Activated CD8-positive, alpha-beta memory T cell treated with anti-CD3 and anti-CD28 coated beads, Interleukin-2, amount 50 U/mL, for 4 hours (primary cell): ENCODE results near the gene TMEM163.

ENCODE experiments used
- DNase-seq: peaks from one replicate; pipeline ENCODE4 v3.0.0-alpha.2; 2020

TMEM163 gene

GRCh38 chr2:134452042-134452733 lies 266.6 kb downstream of the TMEM163 start:
- no peak for DNase-seq

GRCh38 chr2:134451347-134451630 lies 267.5 kb downstream of the TMEM163 start:
- no peak for DNase-seq

DNA sequence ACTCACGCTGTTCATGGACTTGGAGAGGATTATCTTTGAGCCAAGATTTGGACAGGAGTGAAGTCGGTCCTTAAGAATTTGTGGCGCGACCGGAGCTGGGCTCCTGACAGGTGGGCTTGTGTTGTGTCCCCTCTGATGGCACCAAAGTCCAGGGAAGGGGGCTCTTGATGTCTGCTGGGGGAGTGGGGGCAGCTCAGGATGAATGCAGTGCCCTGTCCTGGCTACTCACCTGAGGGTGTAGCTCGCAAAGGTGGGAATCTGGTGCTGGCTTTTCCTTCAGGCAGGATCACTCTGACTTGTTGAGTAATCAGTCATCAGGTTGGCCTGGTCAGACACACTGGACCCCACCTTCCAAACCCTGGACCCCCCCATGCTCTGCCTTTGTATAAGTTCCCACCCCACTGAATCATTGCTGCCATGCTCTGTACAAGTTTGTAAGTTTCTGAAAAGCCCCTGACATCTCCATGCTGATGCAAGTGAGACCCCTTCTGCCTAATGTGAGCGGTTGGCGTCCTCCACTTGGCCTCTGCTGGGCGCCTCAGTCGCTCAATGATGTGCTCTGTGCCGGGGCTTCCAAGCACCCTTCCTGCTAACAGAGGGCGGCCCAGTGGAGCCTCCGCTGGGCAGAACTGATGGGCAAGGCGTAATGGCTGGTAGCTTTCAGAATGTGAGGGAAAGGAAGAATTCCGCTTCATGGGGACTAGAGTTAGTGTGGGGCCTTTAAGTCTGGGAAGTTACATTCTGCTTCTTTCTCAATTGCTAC lies 268.9 kb downstream of the TMEM163 start:
- no peak for DNase-seq

DNA sequence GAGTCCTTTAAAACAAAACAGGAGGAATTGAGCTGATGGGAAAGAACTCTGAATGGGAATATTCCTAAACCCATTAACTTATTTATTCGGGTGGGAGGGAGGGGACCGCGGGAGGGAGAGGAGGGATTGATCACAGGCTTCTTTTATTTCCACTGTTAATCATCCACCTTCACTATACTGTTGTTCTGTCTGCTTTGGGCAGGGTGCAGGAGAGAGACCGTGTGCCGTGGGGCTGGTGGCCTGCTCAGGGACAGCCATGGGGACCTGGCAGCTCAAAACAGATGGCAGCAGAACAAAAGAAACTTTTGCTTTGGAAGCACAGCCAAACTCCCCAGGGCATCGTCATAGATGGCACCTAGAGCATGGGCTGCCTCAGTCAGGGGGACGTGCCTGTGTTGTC lies 269.6 kb downstream of the TMEM163 start:
- no peak for DNase-seq

- no peak for DNase-seq
Observed at GRCh38 chr2:134448650-134449049, 270.1 kb downstream of the TMEM163 start.

DNA sequence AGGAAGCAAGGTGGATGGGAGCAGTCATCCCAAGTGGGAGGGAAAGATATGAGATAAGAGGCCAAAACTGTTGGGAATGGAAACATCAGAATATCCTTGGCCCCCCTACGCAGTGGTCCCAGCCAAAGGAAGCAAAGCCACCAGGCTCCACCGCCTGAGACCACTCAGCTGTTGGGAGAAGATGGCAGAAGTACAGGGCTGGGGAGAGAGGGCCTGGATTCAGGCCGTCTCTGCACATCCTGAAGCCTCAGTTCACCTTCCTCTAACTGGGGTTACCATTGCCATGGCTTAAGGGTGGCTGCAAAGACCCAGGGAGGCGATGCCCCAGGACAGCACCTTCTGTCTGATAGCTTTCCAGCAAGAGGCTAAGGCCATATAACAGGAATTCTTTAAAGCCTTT lies 271.1 kb downstream of the TMEM163 start:
- no peak for DNase-seq

DNA sequence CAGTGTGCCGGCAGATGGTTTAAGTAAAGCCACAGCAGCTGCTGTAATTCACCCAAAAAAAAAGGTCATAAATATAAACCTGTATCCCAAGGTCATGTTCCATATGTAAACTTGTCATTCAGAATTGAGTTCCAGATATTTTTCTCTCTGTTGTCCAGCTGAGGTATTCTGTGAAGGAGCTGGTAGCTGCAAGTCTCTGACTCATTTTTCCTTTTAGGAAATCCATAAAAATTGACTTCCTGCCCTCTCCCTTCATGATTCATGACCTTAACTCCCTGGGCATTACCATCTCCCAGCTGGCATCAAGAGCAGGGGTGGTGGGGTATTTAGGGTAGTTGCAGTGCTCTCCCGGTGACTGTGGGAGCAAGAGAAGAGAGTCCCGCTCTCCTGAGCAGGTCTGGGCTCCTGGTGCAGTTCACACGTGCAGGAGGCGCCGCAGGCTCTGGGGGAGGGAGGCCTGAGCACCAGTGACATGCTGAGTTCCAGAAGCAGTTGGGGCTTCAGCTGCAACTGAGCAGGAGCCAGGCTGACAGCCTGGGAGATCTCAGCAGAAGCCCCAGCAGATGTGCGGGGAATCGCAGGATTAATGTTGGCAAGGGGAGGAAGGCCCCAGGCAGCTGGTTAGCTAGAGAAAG lies 272.3 kb downstream of the TMEM163 start:
- no peak for DNase-seq

GRCh38 chr2:134445985-134446382 lies 272.8 kb downstream of the TMEM163 start:
- DNase-seq, result no peak

GRCh38 chr2:134445116-134445515 lies 273.7 kb downstream of the TMEM163 start:
- no peak for DNase-seq

DNA sequence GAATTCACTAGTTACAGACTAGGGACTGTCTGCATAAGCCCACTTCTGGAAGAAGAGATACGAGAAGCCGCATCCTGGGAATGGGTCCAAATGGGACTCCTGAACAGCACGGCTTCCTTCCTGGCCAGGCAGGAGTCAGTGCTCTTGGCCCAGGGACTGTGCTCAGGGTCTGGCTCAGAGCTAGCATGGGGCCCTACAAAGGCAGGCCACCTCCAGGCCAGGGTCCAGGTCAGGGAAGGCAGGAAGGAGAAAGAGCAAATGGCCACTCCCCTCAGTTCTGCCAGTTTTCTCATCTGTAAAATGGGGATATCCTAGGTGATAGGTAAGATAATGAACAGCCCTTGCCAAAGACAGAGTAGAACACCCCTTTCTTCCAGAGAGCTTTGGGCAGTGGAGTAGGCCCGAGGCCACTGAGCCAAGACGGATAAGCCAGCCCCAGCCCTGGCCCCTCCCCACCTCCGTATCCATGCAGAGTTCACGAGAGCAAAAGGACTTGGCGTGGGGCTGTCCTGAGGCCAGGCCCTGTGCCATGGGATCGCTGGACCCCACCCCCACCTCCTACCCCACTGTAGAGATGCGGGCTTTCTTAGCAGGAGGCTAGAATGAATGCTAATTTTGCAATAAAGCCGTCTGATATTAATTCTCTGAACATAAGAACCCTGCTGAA lies 274.9 kb downstream of the TMEM163 start:
- no peak for DNase-seq

- no peak for DNase-seq
Observed at GRCh38 chr2:134441153-134441863, 277.5 kb downstream of the TMEM163 start.

GRCh38 chr2:134440336-134440909 lies 278.4 kb downstream of the TMEM163 start:
- DNase-seq, result no peak

- no peak for DNase-seq
Observed at GRCh38 chr2:134438371-134438770, 280.4 kb downstream of the TMEM163 start.

GRCh38 chr2:134436706-134437105 lies 282.1 kb downstream of the TMEM163 start:
- no peak for DNase-seq

- no peak for DNase-seq
Observed at GRCh38 chr2:134435936-134436335, 282.9 kb downstream of the TMEM163 start.

- DNase-seq, result no peak
Observed at GRCh38 chr2:134435505-134435904, 283.3 kb downstream of the TMEM163 start.

DNA sequence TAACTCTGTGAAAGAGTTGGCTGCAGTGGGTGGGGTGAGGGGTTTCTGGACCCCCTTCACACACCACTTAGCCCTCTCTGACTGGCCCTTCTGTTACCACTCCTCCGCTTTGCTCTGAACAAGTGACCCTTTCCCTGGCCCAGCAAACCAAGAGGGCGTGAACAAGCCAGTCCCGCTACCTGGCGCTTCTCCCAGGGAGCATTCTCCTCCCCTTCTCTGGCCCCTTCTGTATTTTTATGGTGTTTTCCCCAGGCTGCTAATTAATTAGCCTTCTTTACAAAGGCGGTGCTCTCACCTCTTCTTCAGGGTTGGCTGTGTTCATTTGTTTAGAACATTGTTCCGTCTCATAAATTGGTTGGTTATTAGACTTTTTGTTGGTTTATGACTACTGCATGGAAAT lies 284.8 kb downstream of the TMEM163 start:
- DNase-seq, result no peak

DNA sequence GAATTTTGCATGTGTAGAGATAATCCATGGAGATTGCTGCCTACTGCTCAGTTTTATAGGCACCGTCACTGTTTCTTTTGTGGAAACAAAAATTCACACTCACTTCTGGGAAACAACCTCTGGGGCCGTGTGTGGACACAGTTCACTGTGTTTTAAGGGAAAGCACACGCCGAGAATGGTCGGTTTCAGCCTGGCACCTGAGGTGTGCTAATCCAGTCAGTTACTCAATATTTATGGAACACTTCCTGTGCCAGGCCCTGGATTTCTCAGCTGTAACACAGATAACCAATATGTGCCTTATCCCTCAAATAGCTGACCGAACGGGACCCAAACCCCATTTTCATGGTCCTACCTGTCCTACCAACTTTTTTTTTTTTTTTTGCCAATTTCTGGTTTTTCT lies 285.3 kb downstream of the TMEM163 start:
- no peak for DNase-seq

DNA sequence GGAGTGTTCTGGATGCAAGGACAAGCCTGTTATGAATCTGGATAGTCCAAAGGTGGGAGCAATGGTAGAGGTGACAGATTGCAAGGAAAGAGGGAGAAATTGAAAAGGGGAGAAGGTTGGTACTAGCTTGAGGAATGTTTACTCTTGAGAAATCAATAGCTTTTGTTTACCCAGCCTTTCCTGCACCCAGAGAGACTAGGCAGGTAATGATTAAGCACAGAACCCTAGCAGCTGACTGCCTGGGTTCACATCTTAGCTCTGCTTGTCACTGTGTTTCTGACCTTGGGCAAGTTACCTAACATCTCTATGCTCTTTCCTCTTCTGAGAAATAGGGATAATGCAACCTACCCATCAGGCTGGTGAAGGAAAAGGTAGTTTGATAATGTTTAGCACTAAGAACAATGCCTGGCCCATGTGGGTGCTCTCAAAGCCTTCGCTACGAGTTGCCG lies 286.3 kb downstream of the TMEM163 start:
- DNase-seq, result no peak

- DNase-seq, result no peak
Observed at GRCh38 chr2:134431838-134432434, 286.9 kb downstream of the TMEM163 start.

- no peak for DNase-seq
Observed at GRCh38 chr2:134429886-134430285, 288.9 kb downstream of the TMEM163 start.

DNA sequence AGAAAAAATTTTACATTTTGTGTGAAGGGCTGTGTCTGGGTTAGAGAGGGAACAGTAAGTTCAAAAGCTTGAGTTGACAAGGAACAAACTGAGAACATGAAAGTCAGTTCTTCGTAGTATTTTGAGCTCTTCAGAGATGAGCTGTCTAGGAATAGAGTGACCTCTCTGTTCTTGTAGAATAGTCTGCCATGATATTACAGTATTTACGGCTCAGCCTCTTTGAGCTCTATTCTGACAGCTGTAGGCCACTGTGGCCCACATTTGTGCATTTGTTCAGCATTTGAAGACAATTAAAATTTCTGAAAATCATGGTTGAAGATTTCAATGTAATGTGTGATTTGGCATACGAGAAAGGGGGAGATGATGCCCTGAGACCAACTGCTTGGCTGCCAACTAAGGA lies 292.1 kb downstream of the TMEM163 start:
- DNase-seq, result no peak
